EH (cell line): ENCODE data around the gene WSB1.
A peak's percentile ranks its signal among the peaks of the same experiment; 100 is the strongest.

Source experiments
- DNase-seq: peaks from one replicate; pipeline ENCODE4 v3.0.0-alpha.2; 2015; ENCODE audit warnings: low read depth

The WSB1 gene

DNA sequence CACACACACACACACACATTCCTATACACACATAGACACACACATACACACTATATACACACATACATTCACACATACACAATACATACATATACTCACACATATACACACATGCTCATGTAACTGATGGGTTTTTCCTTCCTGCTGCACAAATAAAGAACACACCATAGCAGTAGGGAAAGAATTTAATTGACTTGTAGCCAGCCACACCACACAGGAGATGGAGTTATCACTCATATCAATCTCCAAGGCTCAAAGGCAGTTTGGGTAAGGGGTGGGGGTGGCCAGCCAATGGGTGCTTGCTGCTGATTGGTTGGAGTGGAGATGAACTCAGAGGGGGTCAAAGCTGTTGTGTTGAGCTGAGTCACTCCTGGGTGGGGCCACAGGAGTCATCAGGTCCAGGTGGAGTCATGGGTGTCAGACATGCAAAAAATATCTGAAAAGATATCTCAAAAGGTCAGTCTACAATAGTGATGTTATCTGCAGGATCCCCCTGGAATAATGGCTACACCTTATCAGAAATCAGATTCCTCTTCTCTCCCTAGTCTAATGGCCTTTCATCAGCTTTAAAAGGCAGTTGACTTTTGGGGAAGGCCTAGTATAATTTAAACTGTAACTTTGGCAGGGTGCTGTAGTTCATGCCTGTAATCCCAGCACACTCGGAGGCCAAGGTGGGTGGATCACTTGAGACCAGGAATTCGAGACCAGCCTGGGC is 46.1 kb downstream of the WSB1 start:
- DNase-seq, result no peak

GRCh38 chr17:27340575-27340974 is 46.7 kb downstream of the WSB1 start:
- no peak for DNase-seq

- DNase-seq, result no peak
Observed at GRCh38 chr17:27341041-27341471, 47.1 kb downstream of the WSB1 start.

GRCh38 chr17:27342059-27342458 is 48.1 kb downstream of the WSB1 start:
- DNase-seq, result no peak

DNA sequence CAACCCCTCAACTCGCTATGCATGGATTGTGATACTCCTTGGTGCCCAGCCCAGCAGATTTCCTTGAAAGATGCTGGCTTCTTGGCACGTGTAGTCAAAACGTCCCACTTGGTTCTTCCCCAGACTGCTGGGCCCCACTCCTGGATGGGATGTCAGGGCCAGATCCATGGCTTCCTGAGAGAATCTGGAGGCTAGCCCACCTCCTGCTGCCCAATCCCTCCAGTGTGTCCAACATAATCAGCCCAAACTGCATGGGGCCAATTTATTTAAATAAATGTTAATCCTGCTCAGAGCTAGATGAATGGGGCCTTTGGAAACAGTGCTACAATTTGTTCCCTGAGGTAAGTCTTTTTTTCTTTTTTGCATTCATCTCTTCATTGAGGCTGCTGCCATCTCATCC is 49.4 kb downstream of the WSB1 start:
- DNase-seq, result no peak

DNA sequence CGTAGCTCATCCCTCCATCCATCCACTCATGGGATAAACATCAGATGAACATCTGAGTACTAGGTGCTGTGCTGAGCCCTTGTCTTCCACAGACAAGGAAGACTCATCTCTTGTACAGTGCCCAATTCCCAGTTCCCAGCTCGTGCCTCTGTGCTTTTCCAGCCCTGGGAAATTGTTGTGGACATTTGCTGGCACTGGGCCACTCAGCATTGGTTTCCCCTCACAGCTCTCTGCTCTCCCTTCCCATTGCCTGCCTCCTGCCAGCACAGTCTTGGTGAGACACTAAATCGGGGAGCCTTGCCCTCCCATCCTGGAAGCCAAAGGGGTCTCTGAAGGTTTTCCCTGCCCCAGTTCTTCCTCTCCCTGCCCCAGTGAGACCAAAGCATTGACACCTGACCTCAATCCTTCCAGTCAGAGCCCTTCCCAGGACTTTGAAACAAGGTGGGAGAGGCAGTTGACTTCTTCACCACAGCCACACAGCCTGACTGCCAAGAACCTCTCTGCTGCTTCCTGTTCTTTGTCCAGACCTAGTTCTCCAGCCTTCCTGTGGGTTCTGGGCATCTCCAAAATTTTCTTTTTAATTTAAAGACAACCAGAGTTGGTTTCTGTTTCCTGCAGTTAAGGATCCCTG is 50.2 kb downstream of the WSB1 start:
- peak; percentile 53 for DNase-seq

DNA sequence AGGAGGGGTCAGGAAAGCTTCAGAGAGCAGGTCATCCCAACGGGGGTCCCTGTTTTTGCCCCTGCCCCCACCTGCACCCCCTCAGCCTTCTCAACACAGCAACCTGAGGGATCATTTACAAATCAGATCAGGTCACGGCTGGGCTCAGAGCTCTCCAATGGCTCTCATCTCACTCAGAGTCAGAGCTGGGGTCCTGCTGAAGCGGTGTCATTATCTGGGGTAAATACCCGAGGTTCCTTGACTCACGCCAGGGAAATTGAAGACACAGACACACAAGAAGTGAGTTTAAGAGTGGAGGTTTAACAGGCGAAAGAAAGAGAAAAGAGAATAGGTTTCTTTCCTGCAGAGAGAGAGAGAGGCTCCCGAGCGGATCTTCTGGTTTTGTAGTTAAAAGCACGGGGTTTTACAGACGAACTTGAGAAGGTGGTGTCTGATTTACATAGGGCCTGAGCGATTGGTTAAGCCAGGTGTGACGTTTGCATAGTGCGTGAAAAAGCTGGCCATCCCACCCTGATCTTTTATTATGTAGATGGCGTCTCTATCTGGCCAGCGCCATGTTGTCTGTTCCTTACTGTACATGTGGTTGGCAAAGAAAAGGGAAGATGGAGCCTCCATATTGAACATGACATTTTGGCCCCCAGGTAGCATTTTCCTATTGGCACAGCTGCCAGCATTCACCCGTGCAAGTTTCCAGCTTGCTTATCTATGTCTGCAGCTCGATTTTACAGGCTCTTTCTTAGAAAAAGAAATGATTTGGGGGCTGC is 51.4 kb downstream of the WSB1 start:
- no peak for DNase-seq

DNA sequence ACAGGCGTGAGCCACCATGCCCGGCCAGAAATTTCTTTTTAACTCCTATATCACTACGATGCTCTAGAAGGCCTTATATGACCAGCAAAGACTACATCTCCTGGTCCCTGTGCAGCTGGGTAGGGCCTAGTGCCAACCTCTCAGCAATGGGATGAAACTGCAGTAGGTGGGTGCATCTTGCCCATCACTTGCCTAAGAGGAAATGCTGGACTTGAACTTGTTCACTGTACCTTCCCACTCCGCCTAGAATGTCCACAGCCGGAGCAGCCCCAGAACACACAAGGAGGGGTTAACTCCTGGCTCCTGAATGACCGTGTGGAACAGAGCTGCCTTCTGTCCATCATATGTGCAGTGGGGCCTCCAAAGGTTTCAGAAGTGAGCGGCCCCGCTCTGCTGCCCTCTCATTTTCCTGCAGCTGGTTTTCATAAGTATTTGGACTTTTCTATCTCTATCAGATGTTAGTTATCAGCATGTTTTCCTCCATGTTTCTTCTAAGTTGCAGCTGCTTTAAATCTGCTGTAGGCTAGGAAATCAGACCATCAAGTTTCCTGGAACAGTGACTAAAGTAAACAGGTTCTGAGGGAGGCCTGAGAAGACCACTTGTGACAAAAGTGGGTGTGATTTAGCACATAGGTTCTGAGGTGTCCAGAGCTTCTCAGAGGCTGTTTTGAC is 52.5 kb downstream of the WSB1 start:
- DNase-seq, result no peak

- no peak for DNase-seq
Observed at GRCh38 chr17:27348196-27348595, 54.3 kb downstream of the WSB1 start.

DNA sequence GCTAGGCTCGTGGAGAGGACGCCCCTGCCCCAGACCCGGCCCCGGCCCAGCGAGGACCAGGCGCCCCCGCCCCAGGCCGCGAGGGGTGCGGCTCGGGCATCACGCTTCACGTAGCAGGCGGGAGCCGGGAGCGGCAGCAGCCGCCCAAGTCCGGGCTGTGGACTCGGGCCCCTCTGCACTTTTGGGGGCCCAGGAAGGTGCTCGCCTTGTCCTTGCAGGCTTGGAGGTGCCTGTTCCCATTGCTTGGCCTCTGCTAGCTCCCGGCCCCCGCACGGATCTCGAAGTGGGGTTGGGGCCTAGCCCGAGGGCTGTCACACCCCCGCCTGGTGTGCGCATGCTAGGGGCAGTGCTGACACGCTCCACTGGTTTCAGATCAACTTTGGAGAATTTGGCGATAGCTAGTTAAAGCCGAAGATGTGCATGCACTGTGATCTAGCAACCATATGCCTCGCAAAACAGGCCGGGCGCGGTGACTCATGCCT is 55.7 kb downstream of the WSB1 start:
- DNase-seq, result peak; percentile 33

DNA sequence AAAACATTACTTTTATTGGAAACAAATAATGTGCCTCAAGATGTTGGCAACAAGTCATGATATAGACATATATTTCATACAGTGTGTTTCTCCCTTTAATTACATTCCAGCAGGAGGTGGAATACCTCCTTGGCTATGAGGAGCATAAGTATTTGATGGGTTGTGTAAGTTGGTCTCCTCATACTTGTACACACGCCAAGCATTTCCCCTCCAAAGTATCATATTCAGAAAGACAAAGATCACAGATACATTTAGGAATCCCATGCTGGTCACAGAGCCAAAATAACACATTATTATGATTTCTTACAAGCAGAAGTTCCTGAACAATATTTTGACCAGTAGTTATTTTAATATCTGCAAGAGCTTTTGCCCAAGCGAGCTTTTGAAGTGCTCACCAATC is 57.8 kb downstream of the WSB1 start:
- peak; percentile 50 for DNase-seq

GRCh38 chr17:27352448-27353032 is 58.6 kb downstream of the WSB1 start:
- no peak for DNase-seq

GRCh38 chr17:27353033-27353460 is 59.1 kb downstream of the WSB1 start:
- no peak for DNase-seq

GRCh38 chr17:27353461-27354050 is 59.6 kb downstream of the WSB1 start:
- peak; percentile 96 for DNase-seq

DNA sequence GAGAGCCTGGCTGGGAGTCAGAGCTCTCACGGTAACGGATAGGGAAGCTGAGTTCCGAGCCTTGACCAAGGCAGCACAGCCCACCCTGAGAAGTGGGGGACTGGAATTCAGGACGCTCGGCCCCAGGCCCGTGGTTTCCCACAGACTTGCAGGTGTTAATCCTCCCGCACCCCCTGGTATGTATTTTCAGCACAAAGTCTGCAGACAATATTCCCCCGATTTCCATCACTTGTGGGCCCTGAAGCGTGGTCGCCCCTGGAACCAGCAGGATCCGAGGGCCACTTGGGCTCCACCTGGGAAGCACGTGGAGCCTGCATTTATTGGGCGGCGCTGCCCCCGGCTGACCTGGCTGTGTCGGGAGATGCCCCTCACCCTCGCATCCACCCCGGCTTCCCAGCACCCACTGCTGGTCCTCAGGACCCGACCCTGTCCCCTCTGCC is 60.2 kb downstream of the WSB1 start:
- DNase-seq, result no peak

DNA sequence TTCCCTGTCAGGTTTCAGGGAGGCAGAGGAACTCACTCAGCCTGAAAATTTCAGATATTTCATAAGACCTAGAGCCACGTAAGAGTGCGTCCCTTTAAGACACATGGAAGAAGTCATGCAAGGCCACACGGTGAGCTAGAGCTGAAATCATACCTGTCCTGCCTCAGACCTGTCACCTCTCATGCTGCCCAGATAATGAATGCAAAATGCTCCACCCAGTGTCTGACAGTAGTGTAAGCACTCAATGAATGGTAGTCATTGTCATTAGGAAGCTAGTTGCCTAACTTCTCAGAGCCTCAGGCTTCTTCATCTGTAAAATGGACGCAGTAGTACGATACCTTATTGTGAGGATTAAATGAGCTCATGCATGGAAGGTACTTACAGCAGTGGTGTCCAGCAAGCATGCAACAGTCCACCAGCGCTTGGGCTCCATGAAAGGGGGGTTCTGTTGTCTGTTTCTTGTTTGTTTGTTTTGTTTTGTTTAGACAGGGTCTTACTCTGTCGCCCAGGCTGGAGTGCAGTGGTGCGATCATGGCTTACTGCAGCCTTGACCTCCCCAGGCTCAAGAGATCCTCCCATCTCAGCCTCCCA is 60.7 kb downstream of the WSB1 start:
- no peak for DNase-seq

GRCh38 chr17:27355419-27355818 is 61.5 kb downstream of the WSB1 start:
- DNase-seq, result no peak

DNA sequence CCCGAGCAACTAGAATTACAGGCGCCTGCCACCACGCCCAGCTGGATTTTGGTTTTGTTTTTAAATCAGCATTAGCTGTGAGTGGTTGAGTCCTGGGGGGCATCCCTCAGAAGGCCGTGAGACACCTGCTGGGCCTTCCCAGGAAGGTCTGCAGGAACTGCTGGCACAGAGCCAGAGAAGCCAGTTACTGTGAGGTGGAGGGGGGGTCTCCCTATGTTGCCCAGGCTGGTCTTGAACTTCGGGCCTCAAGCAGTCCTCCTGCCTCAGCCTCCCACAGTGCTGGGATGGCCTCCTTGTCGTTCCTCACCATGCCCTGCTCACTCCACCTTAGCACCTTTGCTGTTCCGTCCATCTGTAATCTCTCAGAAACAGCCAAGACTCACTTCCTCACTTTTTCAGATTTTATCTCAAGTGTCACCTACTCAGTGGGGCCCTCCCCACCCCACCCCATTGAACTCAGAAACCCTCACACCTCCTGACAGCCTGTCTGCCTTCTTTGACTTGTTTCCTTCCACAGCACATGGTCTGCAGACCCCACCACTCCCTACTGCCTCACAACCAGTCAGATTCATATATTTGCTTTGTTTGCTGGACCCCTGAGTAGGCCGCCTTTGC is 62.3 kb downstream of the WSB1 start:
- no peak for DNase-seq

GRCh38 chr17:27357236-27357635 is 63.3 kb downstream of the WSB1 start:
- DNase-seq, result no peak

DNA sequence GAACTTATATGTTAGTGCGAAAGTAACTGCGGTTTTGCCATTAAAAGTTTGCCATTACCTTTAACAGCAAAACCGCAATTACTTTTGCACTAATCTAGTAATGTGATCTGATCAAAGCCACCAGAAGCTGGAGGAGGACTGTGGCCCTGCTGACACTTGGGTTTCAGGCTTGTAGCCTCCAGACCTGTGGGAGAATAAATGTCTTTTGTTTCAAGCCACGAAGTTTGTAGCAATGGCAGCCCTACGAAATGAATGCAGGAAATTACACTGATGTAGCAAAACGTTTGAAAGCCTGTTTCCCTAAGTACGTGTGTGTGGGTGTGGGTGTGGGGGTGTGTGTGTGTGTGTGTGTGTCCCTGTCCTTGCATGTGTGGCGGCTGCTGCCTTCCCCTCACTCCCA is 66.6 kb downstream of the WSB1 start:
- no peak for DNase-seq

- no peak for DNase-seq
Observed at GRCh38 chr17:27361695-27362094, 67.8 kb downstream of the WSB1 start.
